NT2/D1 (cell line): ENCODE measurements around the gene OSER1.
A peak's percentile ranks its signal among the peaks of the same experiment; 100 is the strongest.

Experiments used
- DNase-seq: peaks from one replicate; pipeline ENCODE4 v3.0.0-alpha.2; 2011; ENCODE audit warnings: low read depth, low spot score
- H3K27me3 ChIP-seq: 2 replicates; pipeline ENCODE4 v1.6.0; 2011; ENCODE audit warnings: mild to moderate bottlenecking; ENCODE audit not compliant: insufficient read length, insufficient read depth
- H3K36me3 ChIP-seq: 2 replicates; pipeline ENCODE4 v1.6.1; 2011; ENCODE audit warnings: mild to moderate bottlenecking, low read length, mixed read lengths; ENCODE audit not compliant: insufficient read depth, insufficient read length
- H3K4me1 ChIP-seq: 2 replicates; pipeline ENCODE4 v1.5.1; 2011; ENCODE audit not compliant: insufficient read depth, insufficient read length
- H3K4me3 ChIP-seq: 2 replicates; pipeline ENCODE4 v1.5.1; 2011; ENCODE audit warnings: low read depth; ENCODE audit not compliant: insufficient read length
- H3K9ac ChIP-seq: 2 replicates; pipeline ENCODE4 v1.6.0; 2011; ENCODE audit warnings: low read depth; ENCODE audit not compliant: insufficient read length
- H3K9me3 ChIP-seq: 2 replicates; pipeline ENCODE4 v1.5.1; 2011; ENCODE audit warnings: mild to moderate bottlenecking, low read length; ENCODE audit not compliant: insufficient read depth
- SUZ12 ChIP-seq: IDR thresholded peaks from 2 replicates; pipeline ENCODE4 v1.6.1; 2011; ENCODE audit not compliant: insufficient read length, insufficient read depth; ENCODE audit errors: extremely low read depth
- YY1 ChIP-seq: IDR thresholded peaks from 2 replicates; pipeline ENCODE4 v1.6.1; 2011; ENCODE audit not compliant: insufficient read length, insufficient read depth
- ZNF274 ChIP-seq: IDR thresholded peaks from 2 replicates; pipeline ENCODE4 v1.6.1; 2011; ENCODE audit warnings: mild to moderate bottlenecking, low read depth, low read length

Gene OSER1

GRCh38 chr20:44224637-44225036 is 14.1 kb upstream of the OSER1 start:
- H3K9me3 ChIP-seq = no peaks in the 10 kb centered on the region
- no peak overlapping the region for H3K9ac ChIP-seq
- DNase-seq = no peak
- no peak for TF ChIP-seq YY1
- TF ChIP-seq SUZ12 = no peak
- no peak for TF ChIP-seq ZNF274
- H3K27me3 ChIP-seq = no peaks in the 10 kb centered on the region
- no peak overlapping the region for H3K4me3 ChIP-seq
- no peaks in the 10 kb centered on the region for H3K36me3 ChIP-seq
- H3K4me1 ChIP-seq = peaks cover 11% of the 10 kb centered on the region

GRCh38 chr20:44223721-44224120 is 13.2 kb upstream of the OSER1 start:
- no peaks in the 10 kb centered on the region for H3K36me3 ChIP-seq
- DNase-seq = no peak
- no peak overlapping the region for H3K4me3 ChIP-seq
- H3K4me1 ChIP-seq = peaks cover 7% of the 10 kb centered on the region
- TF ChIP-seq ZNF274 (no peak), SUZ12 (no peak), YY1 (no peak)
- H3K9me3 ChIP-seq = no peaks in the 10 kb centered on the region
- no peak overlapping the region for H3K9ac ChIP-seq
- no peaks in the 10 kb centered on the region for H3K27me3 ChIP-seq

- no peaks in the 10 kb centered on the region for H3K9me3 ChIP-seq
- H3K27me3 ChIP-seq = no peaks in the 10 kb centered on the region
- TF ChIP-seq ZNF274 (no peak), YY1 (no peak), SUZ12 (no peak)
- H3K36me3 ChIP-seq = no peaks in the 10 kb centered on the region
- no peak overlapping the region for H3K9ac ChIP-seq
- DNase-seq = no peak
- H3K4me3 ChIP-seq = no peak overlapping the region
- H3K4me1 ChIP-seq = peaks cover 3% of the 10 kb centered on the region
Measured at GRCh38 chr20:44222633-44223368, 12.2 kb upstream of the OSER1 start.

- H3K4me3 ChIP-seq = no peak overlapping the region
- TF ChIP-seq SUZ12 = no peak
- H3K4me1 ChIP-seq = peaks cover 3% of the 10 kb centered on the region
- H3K9me3 ChIP-seq = no peaks in the 10 kb centered on the region
- no peaks in the 10 kb centered on the region for H3K36me3 ChIP-seq
- no peak for DNase-seq
- H3K9ac ChIP-seq = no peak overlapping the region
- no peaks in the 10 kb centered on the region for H3K27me3 ChIP-seq
Measured at GRCh38 chr20:44222027-44222426, 11.5 kb upstream of the OSER1 start.

- Histone ChIP-seq H3K9ac (no peak overlapping the region), H3K4me1 (peaks cover 3% of the 10 kb centered on the region), H3K36me3 (peaks cover 5% of the 10 kb centered on the region), H3K4me3 (no peak overlapping the region), H3K9me3 (no peaks in the 10 kb centered on the region), H3K27me3 (no peaks in the 10 kb centered on the region)
- TF ChIP-seq SUZ12 = no peak
- TF ChIP-seq YY1 = no peak
- TF ChIP-seq ZNF274 = no peak
- DNase-seq = no peak
Measured at GRCh38 chr20:44221368-44221954, 10.9 kb upstream of the OSER1 start.

GRCh38 chr20:44219791-44220190 is 9.2 kb upstream of the OSER1 start:
- Histone ChIP-seq H3K4me3 (no peak overlapping the region), H3K9ac (peak overlapping the region; percentile 27), H3K36me3 (peaks cover 9% of the 10 kb centered on the region), H3K9me3 (no peaks in the 10 kb centered on the region), H3K27me3 (no peaks in the 10 kb centered on the region), H3K4me1 (peaks cover 3% of the 10 kb centered on the region)
- no peak for TF ChIP-seq ZNF274
- TF ChIP-seq YY1 = no peak
- no peak for TF ChIP-seq SUZ12
- DNase-seq = no peak

- H3K4me1 ChIP-seq = peaks cover 3% of the 10 kb centered on the region
- H3K9me3 ChIP-seq = no peaks in the 10 kb centered on the region
- no peak overlapping the region for H3K4me3 ChIP-seq
- peak overlapping the region; percentile 27 for H3K9ac ChIP-seq
- TF ChIP-seq ZNF274 (no peak), SUZ12 (no peak), YY1 (no peak)
- H3K36me3 ChIP-seq = peaks cover 9% of the 10 kb centered on the region
- no peak for DNase-seq
- H3K27me3 ChIP-seq = no peaks in the 10 kb centered on the region
Measured at GRCh38 chr20:44219170-44219730, 8.7 kb upstream of the OSER1 start.
